Measurements from ENCODE around the gene EIF4H. TPM values are rescaled to one million over a fixed set of nuclear protein-coding genes. Genes with fewer than 3 reads are reported as not detected.
"Not testable (repeated sequence)": the region's sequence is repeated elsewhere in the genome, so short reads cannot be mapped to it uniquely, and the experiment has no call there.

Gene EIF4H
- 321 TPM for polyA plus RNA-seq (2013, experiment 1 of 2; ENCODE audit: insufficient read length)
- polyA plus RNA-seq (2013, experiment 2 of 2; ENCODE audit: insufficient read length): 319 TPM

- peak; percentile 96 for DNase-seq
Observed at GRCh38 chr7:74173866-74174605, at the start of gene EIF4H. Gene EIF4H, plus strand, starts transcription at chr7:74174356. Its CDS starts 28 bp downstream, at chr7:74174384.

GRCh38 chr7:74126220-74126880 lies 47.8 kb upstream of the EIF4H start:
- DNase-seq: no peak

- no peak for DNase-seq
Observed at GRCh38 chr7:74129887-74130286, 44.3 kb upstream of the EIF4H start.

- no peak for DNase-seq
Observed at GRCh38 chr7:74130518-74130917, 43.6 kb upstream of the EIF4H start.

- no peak for DNase-seq
Observed at GRCh38 chr7:74134117-74134620, 40.0 kb upstream of the EIF4H start.

- DNase-seq: no peak
Observed at GRCh38 chr7:74138334-74138867, 35.8 kb upstream of the EIF4H start.

GRCh38 chr7:74138945-74139843 lies 35.0 kb upstream of the EIF4H start:
- no peak for DNase-seq

GRCh38 chr7:74141705-74142104 lies 32.5 kb upstream of the EIF4H start:
- no peak for DNase-seq

GRCh38 chr7:74143383-74143782 lies 30.8 kb upstream of the EIF4H start:
- DNase-seq: no peak

GRCh38 chr7:74148491-74148890 lies 25.7 kb upstream of the EIF4H start:
- no peak for DNase-seq

GRCh38 chr7:74149071-74149470 lies 25.1 kb upstream of the EIF4H start:
- DNase-seq: no peak

- no peak for DNase-seq
Observed at GRCh38 chr7:74149603-74150002, 24.6 kb upstream of the EIF4H start.

GRCh38 chr7:74153736-74154135 lies 20.4 kb upstream of the EIF4H start:
- DNase-seq: no peak

- DNase-seq: no peak
Observed at GRCh38 chr7:74155810-74156395, 18.3 kb upstream of the EIF4H start.

GRCh38 chr7:74157605-74158004 lies 16.6 kb upstream of the EIF4H start:
- DNase-seq: no peak

GRCh38 chr7:74164985-74165456 lies 9.1 kb upstream of the EIF4H start:
- peak; percentile 33 for DNase-seq

GRCh38 chr7:74165867-74166593 lies 8.1 kb upstream of the EIF4H start:
- DNase-seq: no peak

GRCh38 chr7:74167324-74167723 lies 6.8 kb upstream of the EIF4H start:
- not testable (repeated sequence) for DNase-seq

GRCh38 chr7:74173074-74173473 lies 1.1 kb upstream of the EIF4H start:
- no peak for DNase-seq

- DNase-seq: no peak
Observed at GRCh38 chr7:74173491-74173865, 678 bp upstream of the EIF4H start.

GRCh38 chr7:74174606-74175082 lies 488 bp downstream of the EIF4H start:
- peak; percentile 63 for DNase-seq
